ENCODE data around the gene WASF2.

DNA sequence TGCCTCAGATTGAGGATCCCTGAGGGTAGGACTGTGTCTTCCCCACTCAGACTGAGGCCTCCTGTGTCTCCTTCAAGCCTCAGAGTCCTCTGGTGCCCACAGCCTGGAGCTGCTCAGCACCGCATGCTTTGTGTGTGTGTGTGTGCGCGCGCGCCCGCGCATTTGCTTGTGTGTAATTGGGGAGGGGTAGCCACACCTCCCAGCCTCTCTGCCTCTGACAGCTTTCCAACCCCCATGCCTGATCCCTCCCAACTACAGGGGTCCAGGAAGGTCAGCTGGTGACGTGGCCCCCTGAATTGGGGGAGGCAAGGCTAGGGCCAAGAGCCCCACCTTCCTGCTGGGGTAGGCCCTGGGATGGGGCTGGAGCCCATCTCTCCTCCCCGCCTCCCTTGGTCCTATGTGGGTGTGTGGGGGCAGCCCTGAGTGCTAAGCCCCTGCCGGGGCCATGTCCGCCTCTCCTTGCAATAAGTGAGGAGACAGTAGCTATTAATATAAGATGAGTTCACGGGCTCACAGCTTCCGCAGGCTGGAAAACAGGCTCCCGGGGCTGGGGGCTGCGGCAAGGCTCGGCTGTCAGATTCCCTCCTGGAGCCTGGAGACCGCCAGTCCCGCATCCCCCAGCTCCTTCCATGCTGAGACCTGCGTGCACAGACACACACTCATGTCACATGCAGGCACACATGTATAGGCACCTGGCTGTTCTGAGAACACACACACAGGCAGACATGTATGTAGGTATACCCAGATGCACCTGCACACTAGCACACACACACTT is 90.5 kb downstream of the WASF2 start:
- TF ChIP-seq, protein P1, sequence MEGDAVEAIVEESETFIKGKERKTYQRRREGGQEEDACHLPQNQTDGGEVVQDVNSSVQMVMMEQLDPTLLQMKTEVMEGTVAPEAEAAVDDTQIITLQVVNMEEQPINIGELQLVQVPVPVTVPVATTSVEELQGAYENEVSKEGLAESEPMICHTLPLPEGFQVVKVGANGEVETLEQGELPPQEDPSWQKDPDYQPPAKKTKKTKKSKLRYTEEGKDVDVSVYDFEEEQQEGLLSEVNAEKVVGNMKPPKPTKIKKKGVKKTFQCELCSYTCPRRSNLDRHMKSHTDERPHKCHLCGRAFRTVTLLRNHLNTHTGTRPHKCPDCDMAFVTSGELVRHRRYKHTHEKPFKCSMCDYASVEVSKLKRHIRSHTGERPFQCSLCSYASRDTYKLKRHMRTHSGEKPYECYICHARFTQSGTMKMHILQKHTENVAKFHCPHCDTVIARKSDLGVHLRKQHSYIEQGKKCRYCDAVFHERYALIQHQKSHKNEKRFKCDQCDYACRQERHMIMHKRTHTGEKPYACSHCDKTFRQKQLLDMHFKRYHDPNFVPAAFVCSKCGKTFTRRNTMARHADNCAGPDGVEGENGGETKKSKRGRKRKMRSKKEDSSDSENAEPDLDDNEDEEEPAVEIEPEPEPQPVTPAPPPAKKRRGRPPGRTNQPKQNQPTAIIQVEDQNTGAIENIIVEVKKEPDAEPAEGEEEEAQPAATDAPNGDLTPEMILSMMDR (IDR thresholded peaks at IDR 0.05) = no peak
- TF ChIP-seq POLR2A (IDR thresholded peaks at IDR 0.05) = no peak

Data from esophagus squamous epithelium (tissue), 4 donors.